Mucosa of descending colon (tissue), 3 donors: Measurements from ENCODE around the gene RAB11B. TPM values are rescaled to one million over a fixed set of nuclear protein-coding genes. Genes with fewer than 3 reads are reported as not detected.
"Not testable (repeated sequence)": the region's sequence is repeated elsewhere in the genome, so short reads cannot be mapped to it uniquely, and the experiment has no call there.

Experiments
- ATAC-seq: fragments of 200-7000 bp; cut with Tn5 transposase; one replicate; pipeline ENCODE4 v1.9.1; 2020; ENCODE audit warnings: mild to moderate bottlenecking, moderate library complexity
- DNase-seq, 3 donors: peaks; one replicate each; pipeline ENCODE4 v3.0.0-alpha.2; 2020
- H3K36me3 ChIP-seq: fragments of 200-600 bp; one replicate; pipeline ENCODE4 v1.8.0; 2021; ENCODE audit warnings: low read depth, mild to moderate bottlenecking
- H3K4me1 ChIP-seq: fragments of 200-600 bp; one replicate; pipeline ENCODE4 v1.8.0; 2021; ENCODE audit warnings: low read depth, mild to moderate bottlenecking
- H3K4me3 ChIP-seq: fragments of 200-600 bp; one replicate; pipeline ENCODE4 v1.8.0; 2021; ENCODE audit warnings: mild to moderate bottlenecking
- H3K9me3 ChIP-seq: fragments of 200-600 bp; one replicate; pipeline ENCODE4 v1.8.0; 2021; ENCODE audit warnings: mild to moderate bottlenecking
- intact Hi-C, 2 donors: fragments of 100-400 bp; cut with DNase I in 1 of 2; cut with micrococcal nuclease in 1 of 2; formaldehyde crosslinking; loops; one replicate each; pipeline versions ENCODE4 v1.11.0 to v1.11.1; 2022; cut with DNase I, micrococcal nuclease
- total RNA-seq, 3 donors: library from RNA; stranded (reverse); fragmentation: NEBNext Ultra II Directional in 2 of 3; extraction: Animal tissue kit (Norgen Biotek cat#: 25700) in 2 of 3; gene quantifications; one replicate each; pipeline versions ENCODE4 v1.2.1 to v1.2.4, GENCODE V29; 2021 to 2023
- TF ChIP-seq, protein P1 (sequence below): fragments of 200-600 bp; IDR thresholded peaks from one replicate; pipeline ENCODE4 v1.8.0; 2022; ENCODE audit warnings: antibody characterized with exemption, mild to moderate bottlenecking
- donor health status: DM: no; HTN: no; CAD: no; lungs with moderate emphysema.
- donor health status: DM: no; HTN: no; CAD: no.
- donor health status: DM: no; HTN: yes; CAD: no.

RAB11B gene
- total RNA-seq, 3 donors from 2014 or later, result 100 to 131 (median 103) TPM

DNA sequence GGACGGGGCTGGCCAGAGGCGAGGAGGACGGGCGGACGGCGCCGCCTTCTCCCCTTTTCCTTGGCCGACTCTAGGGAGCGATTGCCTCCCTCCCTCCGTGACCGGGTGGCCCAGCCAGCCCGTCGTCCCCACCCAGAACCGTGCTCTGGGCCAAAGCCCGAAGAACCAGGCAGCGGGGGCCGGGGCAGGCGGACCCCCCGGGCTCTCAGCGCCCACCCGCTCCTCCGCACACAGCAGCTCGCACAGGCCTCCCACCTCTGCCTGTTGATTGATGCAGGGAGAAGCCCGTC, 13.6 kb downstream of the RAB11B start:
- ATAC-seq (no peak), DNase-seq (peak in 1 of 3 donors; percentile 44)
- Histone ChIP-seq H3K9me3 (no peaks in the 10 kb centered on the region), H3K4me1 (no peaks in the 10 kb centered on the region), H3K4me3 (no peak overlapping the region), H3K36me3 (peaks cover 5% of the 10 kb centered on the region)
- TF ChIP-seq, protein P1, sequence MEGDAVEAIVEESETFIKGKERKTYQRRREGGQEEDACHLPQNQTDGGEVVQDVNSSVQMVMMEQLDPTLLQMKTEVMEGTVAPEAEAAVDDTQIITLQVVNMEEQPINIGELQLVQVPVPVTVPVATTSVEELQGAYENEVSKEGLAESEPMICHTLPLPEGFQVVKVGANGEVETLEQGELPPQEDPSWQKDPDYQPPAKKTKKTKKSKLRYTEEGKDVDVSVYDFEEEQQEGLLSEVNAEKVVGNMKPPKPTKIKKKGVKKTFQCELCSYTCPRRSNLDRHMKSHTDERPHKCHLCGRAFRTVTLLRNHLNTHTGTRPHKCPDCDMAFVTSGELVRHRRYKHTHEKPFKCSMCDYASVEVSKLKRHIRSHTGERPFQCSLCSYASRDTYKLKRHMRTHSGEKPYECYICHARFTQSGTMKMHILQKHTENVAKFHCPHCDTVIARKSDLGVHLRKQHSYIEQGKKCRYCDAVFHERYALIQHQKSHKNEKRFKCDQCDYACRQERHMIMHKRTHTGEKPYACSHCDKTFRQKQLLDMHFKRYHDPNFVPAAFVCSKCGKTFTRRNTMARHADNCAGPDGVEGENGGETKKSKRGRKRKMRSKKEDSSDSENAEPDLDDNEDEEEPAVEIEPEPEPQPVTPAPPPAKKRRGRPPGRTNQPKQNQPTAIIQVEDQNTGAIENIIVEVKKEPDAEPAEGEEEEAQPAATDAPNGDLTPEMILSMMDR, result no peak
- intact Hi-C loops, result no loop called here

DNA sequence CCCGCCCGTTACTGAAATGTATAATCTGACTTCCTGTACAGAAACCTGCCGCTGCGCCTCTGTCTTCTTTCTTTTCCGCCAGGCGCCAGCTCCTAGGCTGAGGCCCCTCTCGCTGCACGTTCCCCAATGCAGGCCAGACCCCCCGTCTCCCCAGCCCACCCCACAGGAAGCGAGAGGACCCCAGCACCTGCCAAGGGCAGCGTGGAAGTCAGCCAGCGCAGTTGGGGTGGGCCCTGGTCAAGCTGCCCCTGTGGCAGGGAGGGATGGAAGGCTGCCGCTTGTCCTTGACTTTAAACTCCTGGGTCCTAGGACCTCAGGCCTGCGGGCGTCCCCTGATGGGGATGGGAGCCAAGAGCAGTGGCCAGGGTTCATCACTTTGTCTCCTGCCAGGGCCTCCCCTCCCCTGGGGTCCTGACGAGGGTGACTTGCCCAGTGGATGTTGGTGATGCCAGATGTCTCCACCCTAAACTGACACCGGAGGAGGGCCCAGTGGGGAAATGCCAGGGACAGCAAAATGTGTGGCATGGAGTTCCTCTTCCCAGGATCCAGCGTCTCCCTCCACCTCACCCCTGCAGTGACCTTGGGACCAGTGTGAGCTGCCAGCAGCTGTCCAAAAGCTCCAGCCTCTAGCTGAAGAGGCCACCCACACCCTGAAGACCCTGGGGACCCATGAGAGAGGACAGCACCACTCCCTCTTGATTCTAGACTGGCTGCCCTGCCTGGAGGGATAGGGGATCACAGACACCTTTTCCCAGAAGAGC, 14.4 kb downstream of the RAB11B start:
- TF ChIP-seq, protein P1, result no peak
- intact Hi-C loops, result no loop called here
- Histone ChIP-seq H3K9me3 (no peaks in the 10 kb centered on the region), H3K4me3 (no peak overlapping the region), H3K4me1 (no peaks in the 10 kb centered on the region), H3K36me3 (peaks cover 5% of the 10 kb centered on the region)
- DNase-seq (peak in 1 of 3 donors; percentile 43), ATAC-seq (no peak)

DNA sequence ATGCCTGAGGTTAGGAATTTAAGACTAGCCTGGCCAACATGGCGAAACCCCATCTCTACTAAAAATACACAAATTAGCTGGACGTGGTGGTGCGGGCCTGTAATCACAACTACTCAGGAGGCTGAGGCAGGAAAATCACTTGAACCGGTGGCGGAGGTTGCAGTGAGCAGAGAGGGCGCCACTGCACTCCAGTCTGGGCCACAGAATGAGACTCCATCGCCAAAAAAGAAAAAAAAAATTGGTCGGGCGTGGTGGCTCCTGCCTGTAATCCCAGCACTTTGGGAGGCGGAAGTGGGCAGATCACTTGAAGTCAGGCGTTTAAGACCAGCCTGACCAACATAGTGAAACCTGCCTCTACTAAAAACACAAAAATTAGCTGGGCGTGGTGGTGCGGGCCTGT, 20.6 kb downstream of the RAB11B start:
- ATAC-seq, H3K4me3 ChIP-seq, H3K9me3 ChIP-seq, intact Hi-C loops, H3K36me3 ChIP-seq, H3K4me1 ChIP-seq, DNase-seq: not testable (repeated sequence)

DNA sequence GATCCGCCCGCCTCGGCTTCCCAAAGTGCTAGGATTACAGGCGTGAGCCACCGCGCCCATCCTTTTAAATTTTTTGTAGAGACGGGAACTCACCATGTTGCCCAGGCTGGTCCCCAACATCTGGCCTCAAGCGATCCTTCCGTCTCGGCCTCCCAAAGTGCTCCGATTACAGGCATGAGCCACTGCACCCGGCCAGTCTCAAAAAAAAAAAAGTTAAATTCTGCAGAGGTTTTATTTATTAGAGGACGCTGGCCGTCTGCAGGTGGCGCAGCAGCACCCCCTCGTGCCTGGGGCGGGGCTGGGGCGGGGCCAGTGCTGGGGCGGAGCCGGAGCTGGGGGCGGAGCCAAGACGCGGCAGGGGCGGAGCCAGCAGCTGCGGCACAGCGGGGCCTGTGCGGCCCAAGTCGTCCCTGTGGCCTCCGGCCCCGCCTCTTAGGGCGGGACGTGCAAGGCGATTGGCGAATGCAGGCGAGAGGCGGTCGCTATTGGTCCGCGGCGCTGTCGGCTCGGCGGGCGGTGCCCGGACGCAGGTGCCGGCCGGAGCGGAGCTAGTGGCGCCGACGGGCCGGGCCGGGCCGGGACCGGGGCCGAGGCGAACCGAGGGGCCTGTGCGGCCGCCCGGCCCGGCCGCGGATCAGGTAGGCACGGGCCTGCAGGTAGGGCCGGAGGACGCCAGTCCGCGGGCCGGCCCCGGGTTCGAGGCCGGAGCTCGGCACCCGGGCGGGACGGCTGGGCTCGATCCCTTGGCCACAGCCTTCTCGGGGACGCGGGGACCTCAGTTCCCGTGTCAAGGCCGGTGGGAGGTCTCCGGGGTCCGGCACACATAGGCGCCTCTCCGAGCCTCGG, 22.8 kb downstream of the RAB11B start, which contains the start of gene MARCHF2:
Gene MARCHF2, plus strand, starts transcription at position 523 of the 846 bp plus-strand sequence. CDS start 8,536 bp downstream, outside the sequence.
- Histone ChIP-seq H3K4me3 (peak within 1 kb of the TSS; percentile 54), H3K4me1 (peaks cover 9% of the 10 kb centered on the region), H3K36me3 (no peaks in the 10 kb centered on the region), H3K9me3 (no peaks in the 10 kb centered on the region)
- TF ChIP-seq, protein P1, result peak; percentile 71
- DNase-seq (peak; percentile 98 to 99 (median 98)), ATAC-seq (peak; percentile 100)
- intact Hi-C loops, result no loop called here

DNA sequence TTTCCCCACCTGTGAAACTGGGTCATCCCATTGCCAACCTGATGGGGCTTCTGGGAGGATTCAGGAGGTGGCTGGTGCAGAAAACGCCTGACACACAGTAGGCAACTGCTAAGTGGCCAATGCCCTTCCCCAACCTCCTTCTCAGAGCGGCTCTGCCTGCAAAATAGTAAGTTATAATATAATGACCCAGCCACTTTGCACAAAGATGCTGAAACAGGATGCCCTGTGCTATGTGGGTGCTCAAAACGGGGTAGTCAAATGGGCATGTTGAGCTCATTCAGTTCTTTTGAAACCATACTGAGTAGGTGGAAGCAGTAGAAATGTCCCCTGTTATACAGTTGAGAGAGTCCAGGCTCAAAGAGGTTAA, 23.5 kb downstream of the RAB11B start:
- TF ChIP-seq, protein P1, result no peak
- H3K36me3 ChIP-seq, result no peaks in the 10 kb centered on the region
- H3K4me3 ChIP-seq, result peak overlapping the region; percentile 54
- ATAC-seq (no peak), DNase-seq (no peak)
- H3K9me3 ChIP-seq, result no peaks in the 10 kb centered on the region
- peaks cover 9% of the 10 kb centered on the region for H3K4me1 ChIP-seq
- intact Hi-C loops, result no loop called here

DNA sequence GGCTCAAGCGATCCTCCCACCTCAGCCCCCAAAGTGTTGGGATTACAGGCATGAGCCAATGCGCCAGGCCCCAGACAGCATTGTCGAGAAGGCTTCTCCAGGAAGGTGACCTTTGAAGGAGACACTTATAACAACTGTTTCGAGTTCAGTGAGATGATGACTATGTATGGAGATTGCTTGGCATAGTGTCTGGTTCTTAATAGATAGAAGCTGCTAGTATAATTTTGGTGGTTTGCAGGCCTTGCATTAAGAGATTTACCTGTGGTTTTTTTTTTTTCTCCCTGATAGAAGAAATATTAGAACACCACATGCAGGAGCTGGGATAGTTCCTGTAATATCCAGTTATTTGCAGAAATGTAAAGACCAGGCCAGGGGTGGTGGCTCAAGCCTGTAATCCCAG, 26.6 kb downstream of the RAB11B start:
- no peak for ATAC-seq
- TF ChIP-seq, protein P1, result no peak
- H3K9me3 ChIP-seq, result no peaks in the 10 kb centered on the region
- intact Hi-C loops, result no loop called here
- peaks cover 7% of the 10 kb centered on the region for H3K4me1 ChIP-seq
- H3K36me3 ChIP-seq, result no peaks in the 10 kb centered on the region
- no peak overlapping the region for H3K4me3 ChIP-seq
- no peak for DNase-seq
